ENCODE results near the gene ATP9A.
"Not testable (repeated sequence)": the region's sequence is repeated elsewhere in the genome, so short reads cannot be mapped to it uniquely, and the experiment has no call there.

ATP9A gene

GRCh38 chr20:51752343-51752951 lies 15.7 kb downstream of the ATP9A start:
- no peak for DNase-seq

- DNase-seq: no peak
Measured at GRCh38 chr20:51750770-51751388, 17.3 kb downstream of the ATP9A start.

- DNase-seq: peak; percentile 22 to 40
Measured at GRCh38 chr20:51750037-51750769, 18.0 kb downstream of the ATP9A start.

GRCh38 chr20:51749674-51750036 lies 18.5 kb downstream of the ATP9A start:
- DNase-seq: no peak

- DNase-seq: no peak
Measured at GRCh38 chr20:51747182-51747911, 20.8 kb downstream of the ATP9A start.

GRCh38 chr20:51745804-51746203 lies 22.4 kb downstream of the ATP9A start:
- no peak for DNase-seq

GRCh38 chr20:51740838-51741237 lies 27.4 kb downstream of the ATP9A start:
- no peak for DNase-seq

- DNase-seq: not testable (repeated sequence)
Measured at GRCh38 chr20:51740308-51740707, 27.9 kb downstream of the ATP9A start.

GRCh38 chr20:51739722-51740249 lies 28.4 kb downstream of the ATP9A start:
- DNase-seq: no peak

- no peak for DNase-seq
Measured at GRCh38 chr20:51738877-51739447, 29.2 kb downstream of the ATP9A start.

- DNase-seq: not testable (repeated sequence)
Measured at GRCh38 chr20:51738261-51738660, 29.9 kb downstream of the ATP9A start.

- no peak for DNase-seq
Measured at GRCh38 chr20:51736947-51737346, 31.2 kb downstream of the ATP9A start.

GRCh38 chr20:51735728-51736600 lies 32.2 kb downstream of the ATP9A start:
- no peak for DNase-seq

- DNase-seq: no peak
Measured at GRCh38 chr20:51734876-51735720, 33.1 kb downstream of the ATP9A start.

- DNase-seq: no peak
Measured at GRCh38 chr20:51733070-51733469, 35.1 kb downstream of the ATP9A start.

GRCh38 chr20:51732096-51732791 lies 35.9 kb downstream of the ATP9A start:
- DNase-seq: no peak

- DNase-seq: no peak
Measured at GRCh38 chr20:51731731-51732095, 36.5 kb downstream of the ATP9A start.

- DNase-seq: no peak
Measured at GRCh38 chr20:51729771-51730170, 38.4 kb downstream of the ATP9A start.

GRCh38 chr20:51728737-51729136 lies 39.5 kb downstream of the ATP9A start:
- no peak for DNase-seq

GRCh38 chr20:51727872-51728271 lies 40.3 kb downstream of the ATP9A start:
- DNase-seq: no peak

All from activated CD4-positive, alpha-beta T cell treated with anti-CD3 and anti-CD28 coated beads for 4 hours (primary cell).